H9 (cell line): ENCODE results near the gene AP1S1. TPM values are rescaled to one million over a fixed set of nuclear protein-coding genes. Genes with fewer than 3 reads are reported as not detected.

Experiments
- DNase-seq: peaks from one replicate; pipeline ENCODE4 v3.0.0-alpha.2; 2017
- H2AFZ ChIP-seq: one replicate; pipeline ENCODE4 v1.6.1; 2013; ENCODE audit warnings: mild to moderate bottlenecking, low read length, control low read depth, moderate library complexity
- H2AK5ac ChIP-seq: 2 replicates; pipeline ENCODE4 v1.6.1; 2013; ENCODE audit warnings: low read length, control low read depth, mixed read lengths; ENCODE audit not compliant: insufficient read length
- H2BK120ac ChIP-seq: one replicate; pipeline ENCODE4 v1.6.1; 2013; ENCODE audit warnings: low read depth, mild to moderate bottlenecking, low read length, control low read depth, inconsistent platforms; ENCODE audit not compliant: poor library complexity, severe bottlenecking
- H2BK12ac ChIP-seq: 2 replicates; pipeline ENCODE4 v1.6.1; 2013; ENCODE audit warnings: low read length, control low read depth, mixed read lengths, low read depth; ENCODE audit not compliant: insufficient read length
- H2BK15ac ChIP-seq: 2 replicates; pipeline ENCODE4 v1.6.1; 2013; ENCODE audit warnings: low read depth, low read length, control low read depth
- H2BK20ac ChIP-seq: one replicate; pipeline ENCODE4 v1.6.1; 2013; ENCODE audit warnings: low read depth, mild to moderate bottlenecking, low read length, control low read depth, inconsistent platforms; ENCODE audit not compliant: poor library complexity, severe bottlenecking
- H2BK5ac ChIP-seq: 2 replicates; pipeline ENCODE4 v1.6.1; 2013; ENCODE audit warnings: low read length, control low read depth, mixed read lengths; ENCODE audit not compliant: insufficient read length
- H3K14ac ChIP-seq: 2 replicates; pipeline ENCODE4 v1.6.1; 2013; ENCODE audit warnings: low read length, control low read depth; ENCODE audit not compliant: insufficient read depth
- H3K18ac ChIP-seq: 2 replicates; pipeline ENCODE4 v1.6.1; 2013; ENCODE audit warnings: low read depth, mild to moderate bottlenecking, mixed read lengths, low read length, control low read depth; ENCODE audit not compliant: insufficient read length
- H3K23ac ChIP-seq: 2 replicates; pipeline ENCODE4 v1.6.1; 2013; ENCODE audit warnings: low read length, control low read depth, mixed read lengths, low read depth; ENCODE audit not compliant: insufficient read length
- H3K23me2 ChIP-seq: 2 replicates; pipeline ENCODE4 v1.6.1; 2013; ENCODE audit warnings: low read depth, mild to moderate bottlenecking, mixed read lengths, low read length, control low read depth; ENCODE audit not compliant: insufficient read length, poor library complexity, severe bottlenecking
- H3K27ac ChIP-seq: 2 replicates; pipeline ENCODE4 v1.5.1; 2013; ENCODE audit warnings: low read length, control low read depth, mixed read lengths, low read depth; ENCODE audit not compliant: insufficient read length
- H3K27me3 ChIP-seq: 2 replicates; pipeline ENCODE4 v1.6.1; 2013; ENCODE audit warnings: low read length, control low read depth, inconsistent platforms; ENCODE audit not compliant: insufficient read depth
- H3K4ac ChIP-seq: 2 replicates; pipeline ENCODE4 v1.6.1; 2013; ENCODE audit warnings: low read depth, mild to moderate bottlenecking, control low read depth, inconsistent platforms, low read length, moderate library complexity
- H3K4me1 ChIP-seq: 2 replicates; pipeline ENCODE4 v1.6.1; 2013; ENCODE audit warnings: low read length, control low read depth, inconsistent platforms; ENCODE audit not compliant: insufficient read depth
- H3K4me2 ChIP-seq: 2 replicates; pipeline ENCODE4 v1.6.1; 2013; ENCODE audit warnings: low read length, control low read depth, mixed read lengths; ENCODE audit not compliant: insufficient read length, insufficient read depth
- H3K56ac ChIP-seq: 2 replicates; pipeline ENCODE4 v1.6.1; 2013; ENCODE audit warnings: low read depth, mild to moderate bottlenecking, mixed read lengths, low read length, control low read depth; ENCODE audit not compliant: insufficient read length
- H3K79me1 ChIP-seq: 2 replicates; pipeline ENCODE4 v1.6.1; 2013; ENCODE audit warnings: low read depth, mild to moderate bottlenecking, moderate library complexity, low read length, control low read depth, inconsistent platforms; ENCODE audit not compliant: insufficient read depth, poor library complexity, severe bottlenecking
- H3K79me2 ChIP-seq: 2 replicates; pipeline ENCODE4 v1.6.1; 2013; ENCODE audit warnings: low read length, control low read depth, inconsistent platforms; ENCODE audit not compliant: insufficient read depth
- H3K9ac ChIP-seq: 2 replicates; pipeline ENCODE4 v1.6.1; 2013; ENCODE audit warnings: low read length, control low read depth, mixed read lengths; ENCODE audit not compliant: insufficient read length; ENCODE audit errors: extremely low read depth
- H3K9me3 ChIP-seq: one replicate; pipeline ENCODE4 v1.6.1; 2013; ENCODE audit warnings: low read depth, low read length, inconsistent platforms; ENCODE audit not compliant: control insufficient read depth
- H3T11ph ChIP-seq: one replicate; pipeline ENCODE4 v1.6.1; 2013; ENCODE audit warnings: mild to moderate bottlenecking, low read length, control low read depth, inconsistent platforms
- H4K20me1 ChIP-seq: one replicate; pipeline ENCODE4 v1.6.1; 2013; ENCODE audit not compliant: control insufficient read depth, insufficient read length, insufficient read depth
- H4K5ac ChIP-seq: 2 replicates; pipeline ENCODE4 v1.6.1; 2013; ENCODE audit warnings: low read depth, mild to moderate bottlenecking, mixed read lengths, low read length, control low read depth; ENCODE audit not compliant: insufficient read length
- H4K8ac ChIP-seq: replicated peaks from 2 replicates; pipeline ENCODE4 v1.6.1; 2013; ENCODE audit warnings: low read length, control low read depth, mixed read lengths, low read depth; ENCODE audit not compliant: insufficient read length
- H4K91ac ChIP-seq: 2 replicates; pipeline ENCODE4 v1.6.1; 2013; ENCODE audit warnings: low read depth, mild to moderate bottlenecking, moderate library complexity, mixed read lengths, low read length, control low read depth; ENCODE audit not compliant: insufficient read length
- H3K27ac Mint-ChIP-seq, 3 experiments: 2 replicates in 2 of 3; 3 replicates in 1 of 3; pipeline ENCODE4 v1.8.0; 2020 to 2021; ENCODE audit warnings: mixed read lengths in 3 of 3, mild to moderate bottlenecking in 1 of 3, moderate library complexity in 1 of 3
- H3K27me3 Mint-ChIP-seq: 2 replicates; pipeline ENCODE4 v1.8.0; 2021; ENCODE audit warnings: low read depth, mild to moderate bottlenecking, moderate library complexity, mixed read lengths
- H3K36me3 Mint-ChIP-seq, 3 experiments: 2 replicates in 2 of 3; 3 replicates in 1 of 3; pipeline ENCODE4 v1.8.0; 2020 to 2021; ENCODE audit warnings: low read depth in 3 of 3, mixed read lengths in 3 of 3; ENCODE audit not compliant: insufficient read depth in 1 of 3
- H3K4me1 Mint-ChIP-seq, 2 experiments: 2 replicates each; pipeline ENCODE4 v1.8.0; 2020; ENCODE audit warnings: mixed read lengths in 2 of 2
- H3K4me3 Mint-ChIP-seq, 2 experiments: 2 replicates in 1 of 2; 3 replicates in 1 of 2; pipeline ENCODE4 v1.8.0; 2020 to 2021; ENCODE audit warnings: mild to moderate bottlenecking in 2 of 2, mixed read lengths in 2 of 2, moderate library complexity in 1 of 2
- H3K9me3 Mint-ChIP-seq, 2 experiments: 2 replicates in 1 of 2; 3 replicates in 1 of 2; pipeline ENCODE4 v1.8.0; 2020; ENCODE audit warnings: mild to moderate bottlenecking in 2 of 2, mixed read lengths in 2 of 2, moderate library complexity in 1 of 2
- WGBS: extraction: QIAGEN DNeasy Blood & Tissue Kit; methylation state at CpG from one replicate; pipeline ENCODE4 v1.1.7; 2013; ENCODE audit warnings: missing lambda C conversion rate, low lambda C conversion rate, mixed read lengths; ENCODE audit not compliant: insufficient read length; ENCODE audit errors: extremely low coverage; 5-methylcytosine and 5-hydroxymethylcytosine counted together
- total RNA-seq: library from RNA; stranded (reverse); gene quantifications from 2 replicates; pipeline ENCODE4 v1.2.1, GENCODE V29; 2021
- TF ChIP-seq, protein P1 (sequence below): fragments of 200-600 bp; sonication (generic); conservative IDR thresholded peaks from 3 replicates; pipeline ENCODE4 v1.8.0; 2021; ENCODE audit warnings: antibody characterized with exemption, mild to moderate bottlenecking

Gene AP1S1
- total RNA-seq, 1 experiment from 2014 or later = 65.2 TPM

DNA sequence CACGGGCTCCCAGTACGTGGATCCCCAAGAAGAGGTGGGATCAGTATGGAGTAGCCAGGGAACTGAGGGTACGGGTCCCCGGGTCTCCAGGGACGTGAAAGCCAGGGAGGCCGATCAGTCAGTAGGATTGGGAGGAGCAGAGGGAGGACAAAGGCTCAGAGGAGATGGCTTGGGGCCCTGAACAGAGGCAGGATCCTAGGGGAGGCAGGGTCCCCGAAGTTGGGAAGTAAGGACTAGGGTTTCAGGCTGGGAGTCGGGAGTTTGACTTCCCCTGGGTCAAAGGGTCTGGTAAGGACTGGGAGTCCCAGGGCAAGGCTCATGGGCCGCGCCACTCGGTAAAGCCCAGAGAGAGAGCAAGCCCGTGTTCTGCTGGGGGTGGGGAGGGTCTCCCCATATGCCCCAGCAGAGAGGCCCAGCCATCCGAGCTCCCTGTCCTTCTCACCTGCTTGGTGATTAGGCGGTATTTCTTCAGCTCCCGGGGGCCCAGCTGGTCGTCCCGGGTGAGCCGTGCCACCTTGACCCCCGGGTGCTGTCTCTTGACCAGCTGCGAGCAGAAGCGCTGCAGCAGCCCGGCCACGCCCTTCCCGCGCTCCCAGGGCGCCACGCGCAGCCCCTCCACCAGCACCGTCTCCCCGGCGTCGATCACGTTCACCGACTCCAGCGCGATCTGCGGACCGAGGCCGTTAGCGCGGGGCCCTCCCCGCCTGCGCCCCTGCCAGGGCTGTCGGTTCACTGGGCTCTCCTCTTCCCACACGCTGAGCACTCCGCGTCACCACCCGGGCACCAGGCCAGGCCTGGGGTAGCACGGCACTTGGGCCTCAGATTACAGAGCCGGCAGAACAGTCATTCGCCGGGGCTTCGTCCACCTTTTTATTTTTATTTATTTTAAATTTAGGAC lies 18.8 kb downstream of the AP1S1 start:
- Mint-ChIP-seq H3K27ac (no peak overlapping the region), H3K4me1 (peaks cover 45 to 50% of the 10 kb centered on the region in 2 experiments), H3K9me3 (peaks cover 0 to 2% of the 10 kb centered on the region in 2 experiments; a peak in 2 of 5 replicates), H3K27me3 (peaks cover 100% of the 10 kb centered on the region), H3K4me3 (peak overlapping the region; percentile 51 to 79), H3K36me3 (no peaks in the 10 kb centered on the region)
- Histone ChIP-seq H2AFZ (no peak overlapping the region), H3K9ac (no peak overlapping the region), H2AK5ac (no peak overlapping the region), H2BK20ac (no peak overlapping the region), H3T11ph (no peak overlapping the region), H3K79me2 (no peaks in the 10 kb centered on the region), H3K4me1 (peaks cover 8% of the 10 kb centered on the region; the same call in 1 of the 2 replicates), H3K4me2 (peak overlapping the region; percentile 68), H3K4ac (no peak overlapping the region), H3K23me2 (peaks cover 36% of the 10 kb centered on the region), H3K56ac (no peak overlapping the region), H4K20me1 (no peaks in the 10 kb centered on the region), H3K9me3 (no peaks in the 10 kb centered on the region), H2BK15ac (no peak overlapping the region), H3K14ac (no peak overlapping the region), H2BK5ac (no peak overlapping the region), H4K91ac (no peak overlapping the region), H3K23ac (no peak overlapping the region), H4K5ac (no peak overlapping the region), H2BK12ac (no peak overlapping the region), H2BK120ac (no peak overlapping the region), H4K8ac (no peak overlapping the region), H3K79me1 (no peaks in the 10 kb centered on the region), H3K18ac (no peak overlapping the region), H3K27me3 (peaks cover 72% of the 10 kb centered on the region), H3K27ac (no peak overlapping the region)
- DNase-seq = peak; percentile 39
- WGBS = no CpG with 5 or more reads among the region's 53 CpGs
- TF ChIP-seq, protein P1, sequence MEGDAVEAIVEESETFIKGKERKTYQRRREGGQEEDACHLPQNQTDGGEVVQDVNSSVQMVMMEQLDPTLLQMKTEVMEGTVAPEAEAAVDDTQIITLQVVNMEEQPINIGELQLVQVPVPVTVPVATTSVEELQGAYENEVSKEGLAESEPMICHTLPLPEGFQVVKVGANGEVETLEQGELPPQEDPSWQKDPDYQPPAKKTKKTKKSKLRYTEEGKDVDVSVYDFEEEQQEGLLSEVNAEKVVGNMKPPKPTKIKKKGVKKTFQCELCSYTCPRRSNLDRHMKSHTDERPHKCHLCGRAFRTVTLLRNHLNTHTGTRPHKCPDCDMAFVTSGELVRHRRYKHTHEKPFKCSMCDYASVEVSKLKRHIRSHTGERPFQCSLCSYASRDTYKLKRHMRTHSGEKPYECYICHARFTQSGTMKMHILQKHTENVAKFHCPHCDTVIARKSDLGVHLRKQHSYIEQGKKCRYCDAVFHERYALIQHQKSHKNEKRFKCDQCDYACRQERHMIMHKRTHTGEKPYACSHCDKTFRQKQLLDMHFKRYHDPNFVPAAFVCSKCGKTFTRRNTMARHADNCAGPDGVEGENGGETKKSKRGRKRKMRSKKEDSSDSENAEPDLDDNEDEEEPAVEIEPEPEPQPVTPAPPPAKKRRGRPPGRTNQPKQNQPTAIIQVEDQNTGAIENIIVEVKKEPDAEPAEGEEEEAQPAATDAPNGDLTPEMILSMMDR = no peak
